Activated CD8-positive, alpha-beta T cell treated with anti-CD3 and anti-CD28 coated beads for 36 hours (primary cell): ENCODE results near the gene AP4S1. TPM values are rescaled to one million over a fixed set of nuclear protein-coding genes. Genes with fewer than 3 reads are reported as not detected.
A peak's percentile ranks its signal among the peaks of the same experiment; 100 is the strongest.

Source experiments
- ATAC-seq: fragments of 200-7000 bp; cut with Tn5 transposase; one replicate; pipeline ENCODE4 v1.10.0; 2021; ENCODE audit warnings: mild to moderate bottlenecking, moderate library complexity
- CTCF ChIA-PET: fragments of 350-600 bp; sonication (Branson Sonifier 250); formaldehyde crosslinking; loops from one replicate; lab custom pipeline; 2021; ENCODE audit warnings: antibody characterized with exemption; lab: Charles Lee
- POLR2A ChIA-PET: fragments of 350-600 bp; sonication (Branson Sonifier 250); formaldehyde crosslinking; loops from one replicate; lab custom pipeline; 2021; ENCODE audit warnings: antibody characterized with exemption; lab: Charles Lee
- DNase-seq: peaks from one replicate; pipeline ENCODE4 v3.0.0-alpha.2; 2020
- H3K27ac Mint-ChIP-seq: one replicate; pipeline ENCODE4 v1.8.0; 2021; ENCODE audit warnings: mild to moderate bottlenecking, mixed read lengths
- H3K27me3 Mint-ChIP-seq: one replicate; pipeline ENCODE4 v1.8.0; 2021; ENCODE audit warnings: mixed read lengths
- H3K36me3 Mint-ChIP-seq: one replicate; pipeline ENCODE4 v1.8.0; 2021; ENCODE audit warnings: low read depth, mixed read lengths
- H3K4me1 Mint-ChIP-seq: one replicate; pipeline ENCODE4 v1.8.0; 2021; ENCODE audit warnings: low read depth, mixed read lengths
- H3K4me3 Mint-ChIP-seq: one replicate; pipeline ENCODE4 v1.8.0; 2021; ENCODE audit warnings: mild to moderate bottlenecking, moderate library complexity, mixed read lengths
- H3K9me3 Mint-ChIP-seq: one replicate; pipeline ENCODE4 v1.8.0; 2021; ENCODE audit warnings: mixed read lengths
- intact Hi-C: fragments of 100-400 bp; cut with micrococcal nuclease; formaldehyde crosslinking; loops from one replicate; pipeline ENCODE4 v1.10.0; 2022
- total RNA-seq, 2 experiments: library from RNA; stranded (reverse); gene quantifications; one replicate each; pipeline ENCODE4 v1.2.3, GENCODE V29; 2021
- TF ChIP-seq, protein P1 (sequence below): fragments of 200-600 bp; IDR thresholded peaks from one replicate; pipeline ENCODE4 v1.8.0; 2022; ENCODE audit warnings: antibody characterized with exemption, mild to moderate bottlenecking

AP4S1 gene
- total RNA-seq, 2 experiments from 2014 or later, result 3.6 to 4.0 TPM

DNA sequence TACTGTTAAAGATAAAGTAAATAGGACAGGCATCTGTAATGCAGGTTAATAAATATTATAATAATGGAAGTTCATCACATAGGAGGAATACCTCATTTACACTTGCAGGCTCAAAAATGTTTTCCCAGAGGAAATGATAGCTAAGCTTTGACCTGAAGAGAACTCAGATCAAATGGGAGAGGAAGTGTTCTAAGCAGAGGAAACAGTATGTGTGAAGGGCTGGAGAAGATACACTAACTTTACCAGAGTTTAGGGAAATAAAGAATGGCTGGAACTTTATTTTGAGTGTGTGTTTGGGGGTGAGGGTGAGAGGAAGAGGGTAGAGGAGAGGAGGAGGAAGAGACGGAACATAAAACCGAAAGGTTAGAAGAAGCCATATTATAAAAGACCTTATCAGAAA lies 34.0 kb upstream of the AP4S1 start:
- POLR2A ChIA-PET, result no interaction called here

DNA sequence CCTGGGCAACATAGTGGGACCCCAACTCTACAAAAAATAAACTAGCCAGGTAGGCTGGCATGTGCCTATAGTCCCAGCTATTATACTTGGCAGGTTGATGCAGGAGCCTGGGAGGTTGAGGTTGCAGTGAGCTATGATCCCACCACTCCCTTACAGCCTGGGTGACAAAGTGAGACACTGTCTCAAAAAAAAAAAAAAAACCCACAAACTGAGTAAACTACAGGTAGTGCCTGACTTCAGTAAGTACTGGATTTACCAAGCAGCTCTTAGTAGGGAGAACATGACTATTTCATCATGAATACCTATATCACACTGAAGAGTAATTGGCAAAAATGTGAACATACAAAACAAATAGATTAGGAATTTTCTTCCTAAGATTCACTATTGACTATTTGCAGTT lies 32.4 kb upstream of the AP4S1 start:
- ChIA-PET CTCF (interaction anchor here (1.3 to 1.4 kb wide), 2 partner anchors 11 to 12 kb away, joined by 3 to 4 read pairs; no protein-coding TSS in a partner anchor), POLR2A (no interaction called here)
- Mint-ChIP-seq H3K4me1 (peaks cover 55% of the 10 kb centered on the region), H3K36me3 (peaks cover 13% of the 10 kb centered on the region), H3K27ac (no peak overlapping the region), H3K9me3 (peaks cover 5% of the 10 kb centered on the region), H3K4me3 (no peak overlapping the region), H3K27me3 (no peaks in the 10 kb centered on the region)
- DNase-seq (no peak), ATAC-seq (peak; percentile 42)
- intact Hi-C loops, result no loop called here
- TF ChIP-seq, protein P1, sequence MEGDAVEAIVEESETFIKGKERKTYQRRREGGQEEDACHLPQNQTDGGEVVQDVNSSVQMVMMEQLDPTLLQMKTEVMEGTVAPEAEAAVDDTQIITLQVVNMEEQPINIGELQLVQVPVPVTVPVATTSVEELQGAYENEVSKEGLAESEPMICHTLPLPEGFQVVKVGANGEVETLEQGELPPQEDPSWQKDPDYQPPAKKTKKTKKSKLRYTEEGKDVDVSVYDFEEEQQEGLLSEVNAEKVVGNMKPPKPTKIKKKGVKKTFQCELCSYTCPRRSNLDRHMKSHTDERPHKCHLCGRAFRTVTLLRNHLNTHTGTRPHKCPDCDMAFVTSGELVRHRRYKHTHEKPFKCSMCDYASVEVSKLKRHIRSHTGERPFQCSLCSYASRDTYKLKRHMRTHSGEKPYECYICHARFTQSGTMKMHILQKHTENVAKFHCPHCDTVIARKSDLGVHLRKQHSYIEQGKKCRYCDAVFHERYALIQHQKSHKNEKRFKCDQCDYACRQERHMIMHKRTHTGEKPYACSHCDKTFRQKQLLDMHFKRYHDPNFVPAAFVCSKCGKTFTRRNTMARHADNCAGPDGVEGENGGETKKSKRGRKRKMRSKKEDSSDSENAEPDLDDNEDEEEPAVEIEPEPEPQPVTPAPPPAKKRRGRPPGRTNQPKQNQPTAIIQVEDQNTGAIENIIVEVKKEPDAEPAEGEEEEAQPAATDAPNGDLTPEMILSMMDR, result no peak

More for the DNA sequence above, 34.0 kb upstream of the AP4S1 start:
- Mint-ChIP-seq H3K4me3 (no peak overlapping the region), H3K9me3 (no peaks in the 10 kb centered on the region), H3K4me1 (peaks cover 45% of the 10 kb centered on the region), H3K36me3 (peaks cover 7% of the 10 kb centered on the region), H3K27me3 (no peaks in the 10 kb centered on the region), H3K27ac (no peak overlapping the region)
- intact Hi-C loops, result no loop called here
- ATAC-seq (no peak), DNase-seq (no peak)
- TF ChIP-seq, protein P1, result no peak
- CTCF ChIA-PET, result interaction anchor here (1.4 kb wide), 1 partner anchor 9 kb away, joined by 3 read pairs; no protein-coding TSS in a partner anchor

- POLR2A ChIA-PET, result interaction anchor here (0.6 to 1.1 kb wide), 2 partner anchors 31 to 212 kb away, joined by 3 to 7 read pairs; partner anchors contain the start of genes AP4S1 and STRN3
- intact Hi-C loops, result no loop called here
- no peaks in the 10 kb centered on the region for H3K27me3 Mint-ChIP-seq
- ATAC-seq, result peak; percentile 67
- peak overlapping the region; percentile 0 for H3K4me3 Mint-ChIP-seq
- CTCF ChIA-PET, result interaction anchor here (0.8 to 1.6 kb wide), 5 partner anchors 9 to 88 kb away, joined by 3 to 8 read pairs (median 3); no protein-coding TSS in a partner anchor
- peaks cover 19% of the 10 kb centered on the region for H3K36me3 Mint-ChIP-seq
- TF ChIP-seq, protein P1, result no peak
- DNase-seq, result no peak
- H3K4me1 Mint-ChIP-seq, result peaks cover 44% of the 10 kb centered on the region
- peaks cover 16% of the 10 kb centered on the region for H3K9me3 Mint-ChIP-seq
- H3K27ac Mint-ChIP-seq, result peak overlapping the region; percentile 44
Measured at GRCh38 chr14:30994681-30995620, 30.5 kb upstream of the AP4S1 start.

DNA sequence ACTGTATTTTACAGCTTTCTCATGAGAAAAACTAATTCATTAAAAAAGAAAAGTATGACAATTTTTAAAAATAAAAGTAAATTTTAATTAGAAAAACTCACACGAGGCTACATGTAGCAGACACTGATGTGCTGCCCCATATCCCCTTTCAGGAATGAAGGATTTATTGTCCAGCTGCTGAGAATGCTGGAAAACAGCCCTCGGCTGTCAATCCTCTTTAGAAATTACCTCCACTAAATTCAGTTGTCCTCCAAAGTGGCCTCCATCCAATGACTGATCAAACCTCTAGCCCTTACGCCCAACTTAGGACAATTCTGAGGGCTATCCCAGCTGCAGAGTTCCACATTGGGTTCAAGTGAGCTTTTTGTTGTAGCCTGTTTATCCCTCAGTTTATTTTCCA lies 29.8 kb upstream of the AP4S1 start:
- H3K36me3 Mint-ChIP-seq, result peaks cover 21% of the 10 kb centered on the region
- peaks cover 16% of the 10 kb centered on the region for H3K9me3 Mint-ChIP-seq
- peak overlapping the region; percentile 50 for H3K27ac Mint-ChIP-seq
- H3K27me3 Mint-ChIP-seq, result no peaks in the 10 kb centered on the region
- CTCF ChIA-PET, result interaction anchor here (0.8 to 1.6 kb wide), 5 partner anchors 9 to 87 kb away, joined by 3 to 8 read pairs (median 3); no protein-coding TSS in a partner anchor
- intact Hi-C loops, result no loop called here
- H3K4me1 Mint-ChIP-seq, result peaks cover 44% of the 10 kb centered on the region
- POLR2A ChIA-PET, result interaction anchor here (1.1 kb wide), 1 partner anchor 30 kb away, joined by 7 read pairs; the partner anchor contains the start of genes AP4S1 and STRN3
- no peak for ATAC-seq
- no peak for DNase-seq
- TF ChIP-seq, protein P1, result no peak
- H3K4me3 Mint-ChIP-seq, result no peak overlapping the region
